ENCODE results near the gene CDH1.

Gene CDH1

DNA sequence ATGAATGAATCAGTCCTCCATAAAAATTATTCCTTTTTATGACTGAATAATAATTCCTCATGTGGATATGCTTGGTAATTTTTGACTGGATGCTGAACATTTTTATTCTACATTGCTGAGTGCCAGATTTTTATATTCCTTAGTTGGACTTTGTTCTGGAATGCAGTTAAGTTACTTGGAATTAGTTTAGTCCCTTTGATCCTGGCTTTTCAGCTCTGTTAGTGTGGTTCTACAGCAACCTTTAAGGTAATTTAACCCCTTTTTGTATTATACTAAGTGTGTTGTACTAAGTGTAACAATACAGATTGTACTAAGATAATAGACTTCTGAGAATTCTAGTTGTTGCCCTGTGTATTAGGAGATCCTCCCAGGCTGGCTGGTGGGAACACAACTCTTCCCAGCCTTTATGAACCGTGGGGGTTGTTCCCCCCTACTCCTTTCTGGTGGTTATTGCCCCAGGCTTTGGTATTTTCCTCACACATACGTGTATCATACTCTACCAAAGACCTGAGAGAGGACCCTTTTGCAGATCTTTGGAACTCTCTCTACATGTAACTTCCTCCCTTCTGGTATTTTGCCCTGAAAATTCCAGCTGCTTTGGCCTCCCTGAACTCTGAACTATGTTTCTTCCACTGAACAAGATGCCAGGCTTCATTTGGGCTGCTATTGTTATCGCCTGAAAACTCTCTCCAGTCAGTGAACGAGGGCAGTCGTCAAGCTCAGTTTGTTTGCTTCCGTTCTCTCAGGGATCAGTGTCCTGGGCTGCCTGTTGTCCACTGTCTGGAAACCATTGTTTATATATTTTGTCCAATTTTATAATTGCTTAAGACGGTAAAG lies 136.8 kb downstream of the CDH1 start:
- no peaks in the 10 kb centered on the region for H3K4me1 Mint-ChIP-seq
- ATAC-seq = no peak
- H3K27ac Mint-ChIP-seq = no peak overlapping the region
- H3K27me3 Mint-ChIP-seq = no peaks in the 10 kb centered on the region
- no peak overlapping the region for H3K4me3 Mint-ChIP-seq
- DNase-seq = no peak
- H3K9me3 Mint-ChIP-seq = no peaks in the 10 kb centered on the region

DNA sequence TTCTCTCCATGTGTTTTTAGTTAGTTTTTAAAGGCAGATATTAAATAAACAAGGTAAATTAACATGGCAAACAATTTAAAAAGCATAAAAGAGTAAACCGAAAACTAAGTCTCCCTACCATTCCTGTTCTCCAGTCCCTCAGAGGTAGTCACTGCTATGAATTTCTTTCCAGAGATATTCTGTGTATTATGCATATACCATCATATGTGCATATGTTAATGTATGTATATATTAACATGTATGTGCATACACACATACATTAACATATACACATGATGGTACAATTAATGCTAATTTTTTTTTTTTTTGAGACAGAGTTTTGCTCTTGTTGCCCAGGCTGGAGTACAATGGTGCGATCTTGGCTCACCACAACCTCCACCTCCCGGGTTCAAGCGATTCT lies 138.8 kb downstream of the CDH1 start:
- no peaks in the 10 kb centered on the region for H3K4me1 Mint-ChIP-seq
- H3K27ac Mint-ChIP-seq = no peak overlapping the region
- no peaks in the 10 kb centered on the region for H3K9me3 Mint-ChIP-seq
- DNase-seq (no peak), ATAC-seq (no peak)
- no peak overlapping the region for H3K4me3 Mint-ChIP-seq
- no peaks in the 10 kb centered on the region for H3K27me3 Mint-ChIP-seq

DNA sequence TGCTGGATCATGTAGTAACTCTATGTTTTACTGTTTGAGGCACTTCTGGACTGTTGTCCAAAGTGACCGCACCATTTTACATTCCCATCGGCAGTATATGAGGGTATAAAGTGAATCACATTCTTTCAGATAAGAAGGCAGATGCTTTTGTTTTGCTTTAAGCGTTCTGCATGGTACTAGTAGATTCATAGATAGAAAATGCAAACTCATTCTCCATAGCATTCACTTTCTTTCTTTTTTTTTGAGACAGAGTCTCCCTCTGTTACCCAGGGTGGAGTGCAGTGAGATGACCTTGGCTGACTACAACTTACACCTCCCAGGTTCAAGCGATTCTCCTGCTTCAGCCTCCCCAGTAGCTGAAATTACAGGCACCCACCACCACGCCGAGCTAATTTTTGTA lies 146.6 kb downstream of the CDH1 start:
- H3K9me3 Mint-ChIP-seq = no peaks in the 10 kb centered on the region
- no peaks in the 10 kb centered on the region for H3K27me3 Mint-ChIP-seq
- no peak overlapping the region for H3K27ac Mint-ChIP-seq
- H3K4me3 Mint-ChIP-seq = no peak overlapping the region
- no peak for DNase-seq
- ATAC-seq = no peak
- H3K4me1 Mint-ChIP-seq = no peaks in the 10 kb centered on the region

DNA sequence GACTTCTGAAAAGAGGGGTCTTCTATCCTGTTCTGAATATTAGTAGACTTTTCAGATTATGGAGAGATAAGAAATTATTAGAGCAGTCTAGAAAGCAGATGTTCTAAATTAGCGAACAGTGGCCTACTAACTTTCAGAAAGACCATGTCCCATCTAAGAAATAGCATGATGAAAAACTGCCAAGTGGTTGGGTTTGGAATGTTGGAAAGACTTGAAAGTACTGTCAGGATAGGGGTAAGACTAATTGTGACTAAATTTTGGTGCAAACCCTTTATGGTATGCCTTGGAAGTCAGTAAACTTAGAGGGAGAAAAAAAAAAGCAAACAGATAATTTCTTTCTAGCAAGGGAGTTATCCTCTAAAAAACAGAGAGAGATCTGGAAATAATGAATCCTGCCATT lies 147.3 kb downstream of the CDH1 start:
- no peaks in the 10 kb centered on the region for H3K4me1 Mint-ChIP-seq
- H3K9me3 Mint-ChIP-seq = no peaks in the 10 kb centered on the region
- H3K4me3 Mint-ChIP-seq = no peak overlapping the region
- no peaks in the 10 kb centered on the region for H3K27me3 Mint-ChIP-seq
- no peak for ATAC-seq
- no peak for DNase-seq
- H3K27ac Mint-ChIP-seq = no peak overlapping the region

All from stimulated activated naive CD8-positive, alpha-beta T cell treated with anti-CD3 and anti-CD28 coated beads, Interleukin-15, amount 100 ng/mL, for 72 hours (primary cell).